Stomach (tissue), 4 donors: ENCODE data around the gene AKAP10.
"Not testable (repeated sequence)": the region's sequence is repeated elsewhere in the genome, so short reads cannot be mapped to it uniquely, and the experiment has no call there.

Experiments used
- EP300 ChIP-seq: sonication (generic); formaldehyde crosslinking; IDR thresholded peaks from one replicate; pipeline ENCODE4 v1.6.1; 2017; ENCODE audit warnings: antibody characterized with exemption
- POLR2A ChIP-seq, 4 donors: fragments of 450-650 bp; IDR thresholded peaks; one replicate each; pipeline ENCODE4 v1.6.1; 2016; ENCODE audit warnings: antibody characterized with exemption in 4 of 4, control low read depth in 2 of 4, mild to moderate bottlenecking in 1 of 4, moderate library complexity in 1 of 4
- TF ChIP-seq, protein P1 (sequence below), 7 experiments: fragments of 450-650 bp in 4 of 7; fragments of 200-600 bp in 3 of 7; sonication (generic) in 3 of 7; IDR thresholded peaks; one replicate each; pipeline ENCODE4 v1.5.1; 2016 to 2019; ENCODE audit warnings: antibody characterized with exemption in 7 of 7, control low read depth in 2 of 7, mild to moderate bottlenecking in 1 of 7

DNA sequence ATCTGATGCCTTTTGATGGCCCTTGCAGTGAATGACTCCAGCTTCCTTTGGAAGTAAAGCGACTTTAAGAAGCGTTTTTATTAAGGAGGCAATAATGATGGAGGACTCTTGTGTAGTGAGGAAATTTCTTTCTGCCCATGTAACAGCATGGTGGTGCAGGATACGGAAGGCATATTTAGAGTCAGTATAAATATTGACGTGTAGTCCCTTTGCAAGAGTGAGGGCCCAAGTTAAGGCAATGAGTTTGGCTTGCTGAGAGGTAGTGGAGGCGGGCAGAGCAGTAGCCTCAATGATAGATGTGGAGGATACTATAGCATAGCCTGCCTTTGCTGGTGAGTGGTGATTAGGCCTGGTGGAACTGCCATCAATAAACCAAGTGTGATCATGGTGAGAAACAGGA is 87.6 kb downstream of the AKAP10 start:
- TF ChIP-seq, protein P1, sequence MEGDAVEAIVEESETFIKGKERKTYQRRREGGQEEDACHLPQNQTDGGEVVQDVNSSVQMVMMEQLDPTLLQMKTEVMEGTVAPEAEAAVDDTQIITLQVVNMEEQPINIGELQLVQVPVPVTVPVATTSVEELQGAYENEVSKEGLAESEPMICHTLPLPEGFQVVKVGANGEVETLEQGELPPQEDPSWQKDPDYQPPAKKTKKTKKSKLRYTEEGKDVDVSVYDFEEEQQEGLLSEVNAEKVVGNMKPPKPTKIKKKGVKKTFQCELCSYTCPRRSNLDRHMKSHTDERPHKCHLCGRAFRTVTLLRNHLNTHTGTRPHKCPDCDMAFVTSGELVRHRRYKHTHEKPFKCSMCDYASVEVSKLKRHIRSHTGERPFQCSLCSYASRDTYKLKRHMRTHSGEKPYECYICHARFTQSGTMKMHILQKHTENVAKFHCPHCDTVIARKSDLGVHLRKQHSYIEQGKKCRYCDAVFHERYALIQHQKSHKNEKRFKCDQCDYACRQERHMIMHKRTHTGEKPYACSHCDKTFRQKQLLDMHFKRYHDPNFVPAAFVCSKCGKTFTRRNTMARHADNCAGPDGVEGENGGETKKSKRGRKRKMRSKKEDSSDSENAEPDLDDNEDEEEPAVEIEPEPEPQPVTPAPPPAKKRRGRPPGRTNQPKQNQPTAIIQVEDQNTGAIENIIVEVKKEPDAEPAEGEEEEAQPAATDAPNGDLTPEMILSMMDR (IDR thresholded peaks at IDR 0.05): not testable (repeated sequence)
- TF ChIP-seq POLR2A (IDR thresholded peaks at IDR 0.05); EP300: not testable (repeated sequence)
